Dermis blood vessel endothelial cell (primary cell): ENCODE measurements around the gene TCEAL4. TPM values are rescaled to one million over a fixed set of nuclear protein-coding genes. Genes with fewer than 3 reads are reported as not detected.
"Not testable (repeated sequence)": the region's sequence is repeated elsewhere in the genome, so short reads cannot be mapped to it uniquely, and the experiment has no call there.

Experiments
- DNase-seq: peaks from one replicate; pipeline ENCODE4 v3.0.0; 2010
- total RNA-seq: library from RNA; depleted of rRNA; stranded (reverse); fragments of >200 nt; gene quantifications from 2 replicates; pipeline ENCODE4 v1.2.3, GENCODE V29; 2014

Gene TCEAL4
- total RNA-seq, result 41.6 and 48.5 TPM in 2 replicates

GRCh38 chrX:103585411-103586313 is at the start of gene TCEAL4:
TCEAL4 (plus strand) TSS chrX:103585515; CDS start chrX:103586676, 1,161 bp downstream.
- DNase-seq, result peak; percentile 52

- no peak for DNase-seq
Observed at GRCh38 chrX:103536071-103536470, 49.2 kb upstream of the TCEAL4 start.

GRCh38 chrX:103536732-103537131 is 48.6 kb upstream of the TCEAL4 start:
- DNase-seq, result no peak

GRCh38 chrX:103537871-103538387 is 47.4 kb upstream of the TCEAL4 start:
- DNase-seq, result no peak

GRCh38 chrX:103538728-103539127 is 46.6 kb upstream of the TCEAL4 start:
- DNase-seq, result no peak

GRCh38 chrX:103539695-103540094 is 45.6 kb upstream of the TCEAL4 start:
- no peak for DNase-seq

- DNase-seq, result peak; percentile 1
Observed at GRCh38 chrX:103540145-103540544, 45.2 kb upstream of the TCEAL4 start.

GRCh38 chrX:103549916-103550315 is 35.4 kb upstream of the TCEAL4 start:
- no peak for DNase-seq

GRCh38 chrX:103550415-103551051 is 34.8 kb upstream of the TCEAL4 start:
- DNase-seq, result no peak

- no peak for DNase-seq
Observed at GRCh38 chrX:103552236-103552635, 33.1 kb upstream of the TCEAL4 start.

- peak; percentile 76 for DNase-seq
Observed at GRCh38 chrX:103554687-103555424, 30.5 kb upstream of the TCEAL4 start.

- no peak for DNase-seq
Observed at GRCh38 chrX:103556963-103557612, 28.2 kb upstream of the TCEAL4 start.

- no peak for DNase-seq
Observed at GRCh38 chrX:103560256-103560655, 25.1 kb upstream of the TCEAL4 start.

GRCh38 chrX:103562801-103563200 is 22.5 kb upstream of the TCEAL4 start:
- peak; percentile 15 for DNase-seq

- no peak for DNase-seq
Observed at GRCh38 chrX:103565197-103565596, 20.1 kb upstream of the TCEAL4 start.

GRCh38 chrX:103565752-103566151 is 19.6 kb upstream of the TCEAL4 start:
- no peak for DNase-seq

- DNase-seq, result no peak
Observed at GRCh38 chrX:103571121-103571520, 14.2 kb upstream of the TCEAL4 start.

- no peak for DNase-seq
Observed at GRCh38 chrX:103571726-103572125, 13.6 kb upstream of the TCEAL4 start.

GRCh38 chrX:103573202-103573601 is 12.1 kb upstream of the TCEAL4 start:
- DNase-seq, result no peak

- DNase-seq, result peak; percentile 39
Observed at GRCh38 chrX:103584596-103584995, 719 bp upstream of the TCEAL4 start.

- DNase-seq, result peak; percentile 8
Observed at GRCh38 chrX:103586314-103586646, 965 bp downstream of the TCEAL4 start.

- no peak for DNase-seq
Observed at GRCh38 chrX:103586659-103587058, 1.3 kb downstream of the TCEAL4 start.

- not testable (repeated sequence) for DNase-seq
Observed at GRCh38 chrX:103592295-103592694, 7.0 kb downstream of the TCEAL4 start.
